Subcutaneous preadipocyte (primary cell): ENCODE results near the gene SLC1A1. TPM values are rescaled to one million over a fixed set of nuclear protein-coding genes. Genes with fewer than 3 reads are reported as not detected.

Experiments used
- total RNA-seq: library from RNA; depleted of rRNA; stranded (reverse); fragments of >200 nt; gene quantifications from 2 replicates; pipeline ENCODE4 v1.2.3, GENCODE V29; 2012

SLC1A1 gene
- total RNA-seq = 28.7 and 32.1 TPM in 2 replicates

GRCh38 chr9:4489919-4490704 is at the start of gene SLC1A1:
SLC1A1 (plus strand) TSS chr9:4490468; CDS start chr9:4490680, 212 bp downstream.

Other genes starting within 250 kb of the SLC1A1 start
- gene GLIS3, start 190.4 kb upstream of the SLC1A1 start, total RNA-seq = 36.8 and 79.0 TPM in 2 replicates
- 5.9 and 6.2 TPM in 2 replicates for gene PLPP6, start 171.8 kb downstream of the SLC1A1 start, total RNA-seq
- gene SPATA6L, start 176.0 kb downstream of the SLC1A1 start, total RNA-seq = 0.39 and 1.5 TPM in 2 replicates
- 17.3 and 19.9 TPM in 2 replicates for gene CDC37L1, start 189.1 kb downstream of the SLC1A1 start, total RNA-seq